PFSK-1 (cell line): ENCODE measurements around the gene MMEL1.

Source experiments
- POLR2AphosphoS5 ChIP-seq: IDR thresholded peaks from 2 replicates; pipeline ENCODE4 v1.6.1; 2012; ENCODE audit warnings: low read depth, mild to moderate bottlenecking, control low read depth, low read length, moderate library complexity
- REST ChIP-seq, 2 experiments: IDR thresholded peaks; 2 replicates each; pipeline versions ENCODE4 v1.6.1 to v1.8.0; 2011 to 2012; ENCODE audit warnings: low read depth in 2 of 2, low read length in 2 of 2, control low read depth in 1 of 2, inconsistent platforms in 1 of 2, mild to moderate bottlenecking in 1 of 2, moderate library complexity in 1 of 2; ENCODE audit not compliant: insufficient read depth in 1 of 2
- TAF1 ChIP-seq: IDR thresholded peaks from 2 replicates; pipeline ENCODE4 v1.6.1; 2012; ENCODE audit warnings: low read length, control low read depth, borderline replicate concordance; ENCODE audit not compliant: insufficient read depth

GRCh38 chr1:2564006-2564814 is 68.6 kb downstream of the MMEL1 start:
- TF ChIP-seq POLR2AphosphoS5 (no peak), TAF1 (no peak), REST (IDR thresholded peaks at IDR 0.05; ENCODE audit: insufficient read depth in 1 of 2, low read depth in 2 of 2, low read length in 2 of 2) (no peak)
